Lower lobe of right lung (tissue), 2 donors: ENCODE results near the gene CSH1. TPM values are rescaled to one million over a fixed set of nuclear protein-coding genes. Genes with fewer than 3 reads are reported as not detected.

Source experiments
- ATAC-seq, 2 donors: fragments of 200-7000 bp; cut with Tn5 transposase; one replicate each; pipeline ENCODE4 v1.9.1; 2020 to 2022; ENCODE audit warnings: mild to moderate bottlenecking in 2 of 2, moderate library complexity in 2 of 2
- DNase-seq: peaks from one replicate; pipeline ENCODE4 v3.0.0-alpha.2; 2020
- H3K27ac ChIP-seq: fragments of 200-600 bp; one replicate; pipeline ENCODE4 v1.8.0; 2022
- H3K27me3 ChIP-seq: fragments of 200-600 bp; one replicate; pipeline ENCODE4 v1.8.0; 2022; ENCODE audit warnings: low read depth
- H3K36me3 ChIP-seq: fragments of 200-600 bp; one replicate; pipeline ENCODE4 v1.8.0; 2022; ENCODE audit warnings: mild to moderate bottlenecking
- H3K4me1 ChIP-seq: fragments of 200-600 bp; one replicate; pipeline ENCODE4 v1.8.0; 2022
- H3K4me3 ChIP-seq: fragments of 200-600 bp; one replicate; pipeline ENCODE4 v1.8.0; 2022; ENCODE audit warnings: mild to moderate bottlenecking
- H3K9me3 ChIP-seq: fragments of 200-600 bp; one replicate; pipeline ENCODE4 v1.8.0; 2022
- CTCF ChIP-seq: fragments of 200-600 bp; IDR thresholded peaks from one replicate; pipeline ENCODE4 v1.8.0; 2022; ENCODE audit warnings: antibody characterized with exemption, mild to moderate bottlenecking
- intact Hi-C: fragments of 100-400 bp; cut with DNase I; formaldehyde crosslinking; loops from one replicate; pipeline ENCODE4 v1.11.0; 2022
- total RNA-seq: library from RNA; stranded (reverse); fragmentation: NEBNext Ultra II Directional; extraction: Animal tissue kit (Norgen Biotek cat#: 25700); gene quantifications from one replicate; pipeline ENCODE4 v1.2.1, GENCODE V29; 2021
- donor health status: DM: no; HTN: yes; CAD: no; lungs with severe emphysema.

Gene CSH1
- total RNA-seq, 1 donor from 2014 or later: not detected

DNA sequence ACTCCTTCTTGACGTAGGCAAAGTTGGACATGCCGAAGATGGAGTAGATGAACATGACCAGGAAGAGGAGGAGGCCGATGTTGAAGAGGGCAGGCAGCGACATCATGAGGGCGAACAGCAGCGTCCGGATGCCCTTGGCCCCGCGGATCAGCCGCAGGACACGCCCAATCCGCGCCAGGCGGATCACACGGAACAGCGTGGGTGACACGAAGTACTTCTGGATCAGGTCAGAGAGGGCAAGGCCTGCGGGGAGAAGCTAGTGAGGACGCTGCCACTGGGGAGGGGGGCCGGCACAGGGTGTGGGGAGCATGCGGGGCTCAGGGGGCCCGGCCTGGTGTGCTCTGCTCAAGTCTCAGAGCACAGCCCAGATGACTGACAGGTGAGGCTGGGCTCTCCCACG lies 45.4 kb upstream of the CSH1 start:
- intact Hi-C loops: no loop called here
- peaks cover 9% of the 10 kb centered on the region for H3K4me1 ChIP-seq
- no peak for TF ChIP-seq CTCF
- no peak overlapping the region for H3K27ac ChIP-seq
- H3K27me3 ChIP-seq: no peaks in the 10 kb centered on the region
- H3K9me3 ChIP-seq: no peaks in the 10 kb centered on the region
- DNase-seq: no peak
- no peaks in the 10 kb centered on the region for H3K36me3 ChIP-seq
- no peak for ATAC-seq
- no peak overlapping the region for H3K4me3 ChIP-seq

DNA sequence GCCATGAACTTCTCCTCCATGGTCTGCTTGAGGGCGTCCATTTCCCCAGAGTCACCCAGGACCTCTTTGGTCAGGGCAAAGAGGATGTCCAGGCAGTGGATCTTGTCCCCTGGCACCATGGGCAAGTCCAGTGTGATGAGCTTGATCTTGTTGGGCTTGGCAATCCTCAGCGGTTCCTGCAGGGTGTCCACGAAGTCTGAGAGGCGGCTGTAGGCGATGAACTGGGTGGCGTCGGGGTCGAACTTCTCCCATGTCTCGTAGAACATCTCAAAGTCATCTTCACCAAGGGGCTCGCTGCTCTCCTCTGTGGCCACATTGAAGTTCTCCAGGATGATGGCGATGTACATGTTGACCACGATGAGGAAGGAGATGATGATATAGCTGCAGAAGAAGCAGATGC lies 44.8 kb upstream of the CSH1 start:
- no peak overlapping the region for H3K27ac ChIP-seq
- no peak overlapping the region for H3K4me3 ChIP-seq
- no peak for TF ChIP-seq CTCF
- intact Hi-C loops: no loop called here
- ATAC-seq (no peak), DNase-seq (no peak)
- no peaks in the 10 kb centered on the region for H3K9me3 ChIP-seq
- H3K4me1 ChIP-seq: peaks cover 3% of the 10 kb centered on the region
- no peaks in the 10 kb centered on the region for H3K36me3 ChIP-seq
- no peaks in the 10 kb centered on the region for H3K27me3 ChIP-seq

DNA sequence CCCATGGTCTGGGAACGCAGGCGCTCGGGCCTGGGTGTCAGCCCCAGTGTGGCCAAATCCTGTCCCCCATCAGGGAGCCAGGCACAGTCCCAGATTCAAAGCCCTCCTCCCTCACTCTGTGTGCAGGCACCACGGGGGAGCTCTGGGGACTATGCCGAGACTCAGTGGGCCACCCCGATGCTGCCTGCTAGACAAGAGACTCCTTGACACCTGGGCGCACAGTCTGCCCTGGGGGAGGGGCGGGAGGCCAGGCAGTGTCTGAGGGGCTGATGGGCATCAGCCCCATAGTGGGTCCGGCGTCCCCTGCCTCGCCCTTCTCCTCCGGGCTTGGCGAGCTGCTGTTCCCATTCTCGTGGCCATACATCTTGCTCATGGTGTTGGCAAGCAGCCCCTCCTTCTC lies 44.2 kb upstream of the CSH1 start:
- intact Hi-C loops: no loop called here
- ATAC-seq: no peak
- Histone ChIP-seq H3K27ac (no peak overlapping the region), H3K27me3 (no peaks in the 10 kb centered on the region), H3K4me1 (no peaks in the 10 kb centered on the region), H3K36me3 (no peaks in the 10 kb centered on the region), H3K9me3 (no peaks in the 10 kb centered on the region), H3K4me3 (no peak overlapping the region)
- no peak for TF ChIP-seq CTCF
- DNase-seq: no peak

DNA sequence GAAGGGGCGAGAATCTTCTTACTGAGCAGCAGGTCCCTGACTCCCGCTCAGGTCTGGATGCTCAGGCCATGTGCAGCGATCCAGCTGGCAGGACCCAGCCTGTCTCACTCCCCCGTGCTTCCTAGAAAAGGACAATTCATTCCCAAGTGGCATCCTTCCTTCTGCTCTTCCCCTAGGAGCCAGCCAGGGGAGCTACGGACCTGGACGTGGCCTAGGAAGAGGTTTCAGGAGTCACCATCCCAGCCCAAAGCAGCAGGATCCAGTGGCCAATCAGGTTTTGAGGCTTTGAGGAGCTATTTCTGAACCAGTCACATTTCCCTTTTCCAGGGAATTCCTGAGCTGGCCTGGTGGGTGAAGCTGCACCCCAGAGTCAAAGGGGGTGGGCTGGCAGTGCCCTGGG lies 43.5 kb upstream of the CSH1 start:
- Histone ChIP-seq H3K36me3 (no peaks in the 10 kb centered on the region), H3K9me3 (no peaks in the 10 kb centered on the region), H3K4me1 (no peaks in the 10 kb centered on the region), H3K27me3 (no peaks in the 10 kb centered on the region), H3K27ac (no peak overlapping the region), H3K4me3 (no peak overlapping the region)
- no peak for TF ChIP-seq CTCF
- no peak for ATAC-seq
- intact Hi-C loops: no loop called here
- DNase-seq: no peak

- TF ChIP-seq CTCF: no peak
- Histone ChIP-seq H3K9me3 (no peaks in the 10 kb centered on the region), H3K4me1 (no peaks in the 10 kb centered on the region), H3K36me3 (no peaks in the 10 kb centered on the region), H3K27ac (no peak overlapping the region), H3K4me3 (no peak overlapping the region), H3K27me3 (no peaks in the 10 kb centered on the region)
- ATAC-seq (no peak), DNase-seq (no peak)
- intact Hi-C loops: no loop called here
These were observed 43.0 kb upstream of the CSH1 start for GRCh38 chr17:63939401-63939800.

DNA sequence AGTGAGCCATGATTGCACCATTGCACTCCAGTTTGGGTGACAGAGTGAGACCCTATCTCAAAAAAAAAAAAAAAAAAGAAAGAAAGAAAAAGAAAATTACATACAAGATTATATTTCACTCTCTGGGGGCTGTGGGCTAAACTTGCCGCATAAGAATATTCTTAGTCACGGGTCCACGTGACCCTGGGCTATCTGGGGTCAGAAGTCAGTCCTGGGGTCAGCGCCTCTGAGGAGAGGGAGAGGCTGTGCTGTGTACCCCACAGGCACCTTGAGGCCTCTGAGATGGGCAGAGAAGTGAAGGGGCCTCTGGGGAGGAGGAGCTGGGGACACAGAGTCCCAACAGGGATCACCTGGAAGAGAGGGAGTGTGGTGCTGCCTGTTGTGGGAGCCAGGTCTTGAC lies 41.5 kb upstream of the CSH1 start:
- Histone ChIP-seq H3K36me3 (no peaks in the 10 kb centered on the region), H3K9me3 (no peaks in the 10 kb centered on the region), H3K4me3 (no peak overlapping the region), H3K4me1 (no peaks in the 10 kb centered on the region), H3K27ac (no peak overlapping the region), H3K27me3 (no peaks in the 10 kb centered on the region)
- TF ChIP-seq CTCF: no peak
- DNase-seq: no peak
- intact Hi-C loops: no loop called here
- ATAC-seq: no peak
